Activated T-cell treated with anti-CD3 and anti-CD28 coated beads, Interleukin-2, amount 50 U/mL, for 72 hours (primary cell): ENCODE measurements around the gene GNG4. TPM values are rescaled to one million over a fixed set of nuclear protein-coding genes. Genes with fewer than 3 reads are reported as not detected.
"Not testable (repeated sequence)": the region's sequence is repeated elsewhere in the genome, so short reads cannot be mapped to it uniquely, and the experiment has no call there.

Experiments used
- ATAC-seq, 2 donors: fragments of 150-1000 bp; cut with Tn5 transposase; replicated peaks in 1 of 2; 2 replicates each; pipeline ENCODE4 v1.10.0; 2021; ENCODE audit warnings: moderate library complexity in 2 of 2, mild to moderate bottlenecking in 1 of 2
- DNase-seq, 2 donors: peaks; one replicate each; pipeline ENCODE4 v3.0.0; 2021 to 2022; ENCODE audit warnings: mixed read lengths in 1 of 2
- H3K27ac Mint-ChIP-seq: one replicate; pipeline ENCODE4 v1.8.0; 2022; ENCODE audit warnings: mild to moderate bottlenecking, moderate library complexity, mixed read lengths
- H3K27me3 Mint-ChIP-seq: one replicate; pipeline ENCODE4 v1.8.0; 2022; ENCODE audit warnings: low read depth, mixed read lengths
- H3K36me3 Mint-ChIP-seq, 2 donors: one replicate each; pipeline ENCODE4 v1.8.0; 2022; ENCODE audit warnings: mixed read lengths in 2 of 2, mild to moderate bottlenecking in 1 of 2; ENCODE audit not compliant: insufficient read depth in 2 of 2
- H3K4me1 Mint-ChIP-seq: one replicate; pipeline ENCODE4 v1.8.0; 2022; ENCODE audit warnings: low read depth, mixed read lengths
- H3K4me3 Mint-ChIP-seq, 2 donors: one replicate each; pipeline ENCODE4 v1.8.0; 2022; ENCODE audit warnings: mild to moderate bottlenecking in 2 of 2, mixed read lengths in 2 of 2, moderate library complexity in 2 of 2
- H3K9me3 Mint-ChIP-seq, 2 donors: one replicate each; pipeline ENCODE4 v1.8.0; 2022; ENCODE audit warnings: mixed read lengths in 2 of 2
- total RNA-seq, 2 donors: library from RNA; stranded (reverse); gene quantifications; one replicate each; pipeline ENCODE4 v1.2.3, GENCODE V29; 2022

Gene GNG4
- total RNA-seq, 2 donors from 2014 or later = 13.9 to 20.4 TPM

GRCh38 chr1:235582130-235582529, 67.5 kb downstream of the GNG4 start:
- no peak overlapping the region for H3K27ac Mint-ChIP-seq
- H3K27me3 Mint-ChIP-seq = peaks cover 29% of the 10 kb centered on the region
- ATAC-seq = no peak

GRCh38 chr1:235579891-235580290, 69.7 kb downstream of the GNG4 start:
- no peak overlapping the region for H3K4me3 Mint-ChIP-seq
- no peak for DNase-seq
- no peaks in the 10 kb centered on the region for H3K9me3 Mint-ChIP-seq
- no peak overlapping the region for H3K27ac Mint-ChIP-seq
- peaks cover 0 to 3% of the 10 kb centered on the region in 2 donors for H3K36me3 Mint-ChIP-seq
- no peak for ATAC-seq
- no peaks in the 10 kb centered on the region for H3K4me1 Mint-ChIP-seq
- H3K27me3 Mint-ChIP-seq = peaks cover 12% of the 10 kb centered on the region

More at GRCh38 chr1:235582130-235582529, 67.5 kb downstream of the GNG4 start:
- no peaks in the 10 kb centered on the region for H3K9me3 Mint-ChIP-seq
- DNase-seq = no peak
- H3K4me3 Mint-ChIP-seq = no peak overlapping the region
- peaks cover 0 to 3% of the 10 kb centered on the region in 2 donors for H3K36me3 Mint-ChIP-seq
- no peaks in the 10 kb centered on the region for H3K4me1 Mint-ChIP-seq

GRCh38 chr1:235575597-235575996, 74.0 kb downstream of the GNG4 start:
- Mint-ChIP-seq H3K4me1 (no peaks in the 10 kb centered on the region), H3K9me3 (no peaks in the 10 kb centered on the region), H3K27ac (no peak overlapping the region), H3K4me3 (no peak overlapping the region), H3K36me3 (peaks cover 0 to 3% of the 10 kb centered on the region in 2 donors), H3K27me3 (no peaks in the 10 kb centered on the region)
- DNase-seq (no peak), ATAC-seq (no peak)

GRCh38 chr1:235573880-235574279, 75.7 kb downstream of the GNG4 start:
- DNase-seq = no peak
- H3K4me3 Mint-ChIP-seq = no peak overlapping the region
- no peaks in the 10 kb centered on the region for H3K9me3 Mint-ChIP-seq
- H3K4me1 Mint-ChIP-seq = peaks cover under 1% of the 10 kb centered on the region
- peaks cover 0 to 3% of the 10 kb centered on the region in 2 donors for H3K36me3 Mint-ChIP-seq
- no peaks in the 10 kb centered on the region for H3K27me3 Mint-ChIP-seq
- ATAC-seq = no peak
- no peak overlapping the region for H3K27ac Mint-ChIP-seq

- peaks cover 10% of the 10 kb centered on the region for H3K4me1 Mint-ChIP-seq
- H3K4me3 Mint-ChIP-seq, H3K9me3 Mint-ChIP-seq, ATAC-seq, DNase-seq, H3K27ac Mint-ChIP-seq, H3K27me3 Mint-ChIP-seq, H3K36me3 Mint-ChIP-seq: not testable (repeated sequence)
Measured at GRCh38 chr1:235572971-235573370, 76.6 kb downstream of the GNG4 start.

GRCh38 chr1:235571482-235571881, 78.1 kb downstream of the GNG4 start:
- Mint-ChIP-seq H3K27me3 (no peaks in the 10 kb centered on the region), H3K36me3 (no peaks in the 10 kb centered on the region), H3K4me1 (peaks cover 18% of the 10 kb centered on the region), H3K9me3 (no peaks in the 10 kb centered on the region), H3K4me3 (no peak overlapping the region), H3K27ac (no peak overlapping the region)
- ATAC-seq (no peak), DNase-seq (no peak)

GRCh38 chr1:235567812-235568503, 81.6 kb downstream of the GNG4 start:
- DNase-seq = no peak
- Mint-ChIP-seq H3K9me3 (no peaks in the 10 kb centered on the region), H3K36me3 (no peaks in the 10 kb centered on the region), H3K27me3 (no peaks in the 10 kb centered on the region), H3K4me1 (peaks cover 18% of the 10 kb centered on the region), H3K4me3 (no peak overlapping the region), H3K27ac (no peak overlapping the region)
- peak in 1 of 2 donors; percentile 53 for ATAC-seq

GRCh38 chr1:235566084-235566483, 83.5 kb downstream of the GNG4 start:
- DNase-seq (no peak), ATAC-seq (no peak)
- H3K4me3 Mint-ChIP-seq = no peak overlapping the region
- H3K27me3 Mint-ChIP-seq = no peaks in the 10 kb centered on the region
- H3K9me3 Mint-ChIP-seq = no peaks in the 10 kb centered on the region
- peaks cover 18% of the 10 kb centered on the region for H3K4me1 Mint-ChIP-seq
- H3K27ac Mint-ChIP-seq = no peak overlapping the region
- H3K36me3 Mint-ChIP-seq = no peaks in the 10 kb centered on the region

GRCh38 chr1:235563513-235564061, 86.0 kb downstream of the GNG4 start:
- Mint-ChIP-seq H3K27ac (no peak overlapping the region), H3K27me3 (no peaks in the 10 kb centered on the region), H3K4me1 (peaks cover 14% of the 10 kb centered on the region), H3K4me3 (no peak overlapping the region), H3K9me3 (no peaks in the 10 kb centered on the region), H3K36me3 (no peaks in the 10 kb centered on the region)
- DNase-seq (no peak), ATAC-seq (no peak)

GRCh38 chr1:235562589-235562988, 87.0 kb downstream of the GNG4 start:
- Mint-ChIP-seq H3K27ac (no peak overlapping the region), H3K36me3 (no peaks in the 10 kb centered on the region), H3K27me3 (no peaks in the 10 kb centered on the region), H3K4me3 (no peak overlapping the region), H3K4me1 (peaks cover 4% of the 10 kb centered on the region), H3K9me3 (no peaks in the 10 kb centered on the region)
- no peak for ATAC-seq
- DNase-seq = no peak

GRCh38 chr1:235558621-235559169, 90.9 kb downstream of the GNG4 start:
- no peaks in the 10 kb centered on the region for H3K9me3 Mint-ChIP-seq
- no peak for DNase-seq
- no peak overlapping the region for H3K4me3 Mint-ChIP-seq
- H3K27me3 Mint-ChIP-seq = no peaks in the 10 kb centered on the region
- no peak overlapping the region for H3K27ac Mint-ChIP-seq
- H3K4me1 Mint-ChIP-seq = no peaks in the 10 kb centered on the region
- ATAC-seq = no peak
- H3K36me3 Mint-ChIP-seq = no peaks in the 10 kb centered on the region

- Mint-ChIP-seq H3K9me3 (no peaks in the 10 kb centered on the region), H3K36me3 (no peaks in the 10 kb centered on the region), H3K4me1 (no peaks in the 10 kb centered on the region), H3K4me3 (no peak overlapping the region), H3K27ac (no peak overlapping the region), H3K27me3 (no peaks in the 10 kb centered on the region)
- DNase-seq (peak; percentile 20 to 31), ATAC-seq (no peak)
Measured at GRCh38 chr1:235557495-235557894, 92.1 kb downstream of the GNG4 start.

GRCh38 chr1:235556807-235557206, 92.8 kb downstream of the GNG4 start:
- H3K4me1 Mint-ChIP-seq = no peaks in the 10 kb centered on the region
- no peak for DNase-seq
- no peak for ATAC-seq
- H3K27ac Mint-ChIP-seq = no peak overlapping the region
- no peaks in the 10 kb centered on the region for H3K9me3 Mint-ChIP-seq
- H3K27me3 Mint-ChIP-seq = no peaks in the 10 kb centered on the region
- no peak overlapping the region for H3K4me3 Mint-ChIP-seq
- H3K36me3 Mint-ChIP-seq = no peaks in the 10 kb centered on the region
